Stimulated activated CD4-positive, alpha-beta T cell treated with anti-CD3 and anti-CD28 coated beads, Interleukin-2, amount 100 ng/mL, for 24 hours (primary cell): ENCODE data around the gene TIMM13.
"Not testable (repeated sequence)": the region's sequence is repeated elsewhere in the genome, so short reads cannot be mapped to it uniquely, and the experiment has no call there.

Experiments
- DNase-seq, 2 donors: peaks; one replicate each; pipeline ENCODE4 v3.0.0-alpha.2; 2020

Gene TIMM13

GRCh38 chr19:2429917-2430535 is 2.6 kb upstream of the TIMM13 start:
- DNase-seq, result no peak

- DNase-seq, result no peak
These were observed 1.6 kb upstream of the TIMM13 start for GRCh38 chr19:2428756-2429711.

GRCh38 chr19:2428321-2428690 is 920 bp upstream of the TIMM13 start:
- no peak for DNase-seq

GRCh38 chr19:2426611-2427428 is 566 bp downstream of the TIMM13 start:
- peak; percentile 59 to 66 for DNase-seq

- no peak for DNase-seq
These were observed 1.5 kb downstream of the TIMM13 start for GRCh38 chr19:2425622-2426581.

GRCh38 chr19:2424686-2425621 is 2.4 kb downstream of the TIMM13 start:
- DNase-seq, result no peak

- DNase-seq, result no peak
These were observed 3.3 kb downstream of the TIMM13 start for GRCh38 chr19:2423915-2424685.

GRCh38 chr19:2423071-2423914 is 4.1 kb downstream of the TIMM13 start:
- no peak for DNase-seq

- DNase-seq, result no peak
These were observed 5.6 kb downstream of the TIMM13 start for GRCh38 chr19:2421581-2422306.

- DNase-seq, result no peak
These were observed 6.9 kb downstream of the TIMM13 start for GRCh38 chr19:2420490-2420889.

- no peak for DNase-seq
These were observed 7.6 kb downstream of the TIMM13 start for GRCh38 chr19:2419754-2420153.

GRCh38 chr19:2417881-2418406 is 9.4 kb downstream of the TIMM13 start:
- no peak for DNase-seq

- DNase-seq, result not testable (repeated sequence)
These were observed 9.9 kb downstream of the TIMM13 start for GRCh38 chr19:2417436-2417835.

GRCh38 chr19:2416321-2417097 is 10.9 kb downstream of the TIMM13 start:
- no peak for DNase-seq

- DNase-seq, result no peak
These were observed 11.4 kb downstream of the TIMM13 start for GRCh38 chr19:2415973-2416319.

GRCh38 chr19:2415281-2415972 is 12.0 kb downstream of the TIMM13 start:
- DNase-seq, result no peak

GRCh38 chr19:2413629-2414028 is 13.8 kb downstream of the TIMM13 start:
- DNase-seq, result no peak
